ENCODE results near the gene FAM13A.
"Not testable (repeated sequence)": the region's sequence is repeated elsewhere in the genome, so short reads cannot be mapped to it uniquely, and the experiment has no call there.

FAM13A gene

GRCh38 chr4:89039730-89040338 is 17.2 kb downstream of the FAM13A start:
- no peak for DNase-seq

DNA sequence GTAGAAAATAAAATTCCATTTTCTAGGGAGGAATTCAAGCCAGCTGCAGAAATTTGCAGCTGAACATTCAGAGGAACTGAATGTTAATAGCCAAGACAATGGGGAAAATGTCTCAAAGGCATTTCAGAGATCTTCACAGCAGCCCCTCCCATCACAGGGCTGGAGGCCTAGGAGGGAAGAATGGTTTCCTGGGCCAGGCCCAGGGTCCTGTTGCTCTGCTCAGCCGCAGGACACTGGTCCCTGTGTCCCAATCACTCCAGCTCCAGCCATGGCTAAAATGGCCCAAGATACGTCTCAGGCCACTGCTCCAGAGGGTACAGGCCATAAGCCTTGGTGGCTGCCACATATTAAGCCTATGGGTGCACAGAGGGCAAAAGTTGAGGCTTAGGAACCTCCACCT is 20.4 kb downstream of the FAM13A start:
- no peak for DNase-seq

- no peak for DNase-seq
Measured at GRCh38 chr4:89031272-89031671, 25.7 kb downstream of the FAM13A start.

DNA sequence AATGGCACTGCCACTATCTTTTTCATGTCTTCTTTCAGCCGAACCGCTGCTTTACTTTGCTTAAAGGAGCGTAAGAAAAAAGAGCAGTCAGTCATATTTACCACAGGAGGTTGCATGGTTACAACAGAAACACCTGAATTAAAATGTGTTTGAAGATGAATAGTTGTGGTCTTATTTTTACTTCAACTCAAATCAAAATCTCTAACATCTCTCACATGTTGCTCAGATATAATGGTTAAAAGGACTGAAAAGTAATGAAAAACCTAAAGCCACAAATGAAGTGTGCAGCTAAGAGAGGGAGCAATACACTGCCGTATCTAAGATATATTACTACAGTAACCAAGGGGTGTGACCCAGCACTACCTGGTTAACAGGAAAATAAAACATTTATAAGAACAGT is 27.4 kb downstream of the FAM13A start:
- DNase-seq, result no peak

DNA sequence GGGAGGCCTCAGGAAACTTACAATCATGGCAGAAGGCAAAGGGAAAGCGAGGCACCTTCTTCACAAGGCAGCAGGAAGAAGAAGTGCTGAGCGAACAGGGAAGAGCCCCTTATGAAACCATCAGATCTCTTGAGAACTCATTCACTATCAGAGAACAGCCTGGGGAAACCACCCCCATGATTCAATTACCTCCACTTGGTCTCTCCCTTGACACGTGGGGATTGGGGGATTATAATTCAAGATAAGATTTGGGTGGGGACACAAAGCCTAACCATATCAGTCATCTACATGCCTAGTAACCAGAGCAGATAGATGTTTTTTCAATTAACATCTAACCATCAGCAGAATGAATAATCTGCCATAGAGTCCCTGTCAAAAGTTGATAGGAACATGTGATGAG is 30.4 kb downstream of the FAM13A start:
- no peak for DNase-seq

- DNase-seq, result no peak
Measured at GRCh38 chr4:89024051-89024675, 32.8 kb downstream of the FAM13A start.

- DNase-seq, result no peak
Measured at GRCh38 chr4:89023140-89023539, 33.8 kb downstream of the FAM13A start.

GRCh38 chr4:89022426-89023128 is 34.4 kb downstream of the FAM13A start:
- no peak for DNase-seq

DNA sequence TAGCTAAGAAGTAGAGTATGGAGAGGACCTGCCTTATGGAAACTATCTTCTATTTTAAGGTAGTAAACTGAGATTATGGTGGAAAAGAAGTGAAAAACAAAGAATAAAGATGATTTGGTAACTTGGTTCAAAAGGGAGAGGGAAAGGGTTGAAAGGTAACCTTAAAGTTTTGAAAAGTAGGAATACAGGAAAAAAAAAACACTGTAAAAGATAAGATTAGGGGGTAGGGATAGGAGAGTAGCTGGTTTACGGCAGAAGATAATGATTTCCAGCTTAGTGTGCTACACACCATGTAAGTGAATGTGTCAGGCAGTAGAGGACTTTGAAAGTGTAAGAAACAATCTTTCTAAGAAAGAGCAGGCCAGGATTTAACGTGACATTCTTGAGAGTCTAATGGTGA is 35.3 kb downstream of the FAM13A start:
- DNase-seq, result no peak

- DNase-seq, result no peak
Measured at GRCh38 chr4:89021062-89021461, 35.9 kb downstream of the FAM13A start.

GRCh38 chr4:89014897-89015296 is 42.1 kb downstream of the FAM13A start:
- not testable (repeated sequence) for DNase-seq

DNA sequence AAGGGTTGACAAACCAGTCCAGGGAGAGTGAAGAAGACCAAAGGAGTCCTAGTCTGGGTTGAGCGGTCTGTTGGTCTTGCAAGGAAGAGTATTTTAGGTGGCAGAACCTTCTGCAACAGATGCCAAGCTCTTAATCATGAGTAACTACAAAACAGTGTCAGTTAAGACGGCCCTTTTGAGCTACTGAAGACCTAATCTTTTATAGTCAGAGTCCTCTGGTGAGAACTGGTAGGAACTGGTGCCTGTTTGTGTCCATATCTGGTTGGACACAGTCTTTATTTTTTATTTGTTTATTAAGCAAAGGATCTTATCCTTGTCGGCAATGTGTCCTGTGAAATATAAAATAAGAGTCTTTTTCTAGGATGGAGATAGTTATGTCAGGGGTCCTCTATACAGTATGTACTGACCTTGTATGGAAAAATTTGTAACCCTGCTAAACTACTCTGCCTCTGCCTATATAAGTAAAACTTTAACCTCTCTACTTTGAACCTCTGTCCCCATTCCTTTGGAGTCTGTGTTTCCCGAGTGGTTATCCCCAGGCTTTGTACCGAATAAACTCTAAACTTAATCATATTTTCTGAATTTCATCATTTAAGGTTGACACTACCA is 47.1 kb downstream of the FAM13A start:
- no peak for DNase-seq

GRCh38 chr4:89009115-89009514 is 47.9 kb downstream of the FAM13A start:
- no peak for DNase-seq

GRCh38 chr4:89008166-89008565 is 48.8 kb downstream of the FAM13A start:
- DNase-seq, result no peak

GRCh38 chr4:89007338-89007939 is 49.5 kb downstream of the FAM13A start:
- no peak for DNase-seq

GRCh38 chr4:89006307-89006706 is 50.7 kb downstream of the FAM13A start:
- no peak for DNase-seq

DNA sequence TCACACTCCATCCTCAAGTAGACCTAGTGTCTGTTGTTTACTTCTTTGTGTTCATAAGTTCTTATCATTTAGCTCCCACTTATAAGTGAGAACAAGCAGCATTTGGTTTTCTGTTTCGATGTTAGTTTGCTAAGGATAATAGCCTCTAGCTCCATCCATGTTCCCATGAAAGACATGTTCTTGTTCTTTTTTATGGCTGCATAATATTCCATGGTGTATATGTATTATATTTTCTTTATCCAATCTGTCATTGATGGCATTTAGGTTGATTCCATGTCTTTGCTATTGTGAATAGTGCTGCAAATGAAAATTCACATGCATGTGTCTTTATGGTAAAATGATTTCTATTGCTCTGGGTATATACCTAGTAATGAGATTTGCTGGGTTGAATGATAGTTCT is 51.9 kb downstream of the FAM13A start:
- not testable (repeated sequence) for DNase-seq

DNA sequence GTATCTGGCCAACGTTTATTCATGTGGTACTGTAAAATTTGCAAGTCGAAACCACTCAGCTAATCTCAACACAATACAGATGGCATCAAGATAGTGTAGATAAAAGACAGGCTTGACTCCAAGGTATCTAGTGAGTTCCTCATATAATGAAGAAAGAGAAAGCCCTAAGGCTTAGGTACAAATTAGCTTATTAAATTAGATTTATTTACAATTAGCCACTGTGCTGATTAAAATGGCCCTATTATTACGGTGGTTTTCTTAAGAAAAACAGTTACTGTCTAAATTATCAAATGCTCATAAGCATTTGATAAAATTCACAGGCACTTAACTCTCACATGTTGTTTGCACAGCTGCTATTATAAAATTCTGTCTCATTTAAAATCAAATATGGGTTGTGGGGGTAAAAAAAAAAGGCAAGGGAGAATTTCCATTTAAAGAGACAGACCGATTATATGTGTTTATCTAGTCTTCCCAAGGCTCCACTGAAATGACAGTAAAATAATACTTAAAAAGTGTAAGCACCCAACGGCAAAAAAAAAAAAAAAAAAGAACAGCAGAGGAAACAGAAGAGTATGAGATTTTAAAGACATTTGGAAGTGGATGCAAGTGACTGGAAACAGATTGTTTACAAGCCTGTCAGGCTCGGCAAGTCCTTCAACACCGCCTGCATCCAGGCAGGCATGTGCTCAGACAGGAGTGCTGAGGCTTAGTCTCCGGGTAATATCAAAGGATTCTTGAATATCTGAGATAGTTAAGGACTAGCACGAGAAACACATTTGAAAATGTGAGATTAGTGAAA is 55.1 kb downstream of the FAM13A start:
- no peak for DNase-seq

DNA sequence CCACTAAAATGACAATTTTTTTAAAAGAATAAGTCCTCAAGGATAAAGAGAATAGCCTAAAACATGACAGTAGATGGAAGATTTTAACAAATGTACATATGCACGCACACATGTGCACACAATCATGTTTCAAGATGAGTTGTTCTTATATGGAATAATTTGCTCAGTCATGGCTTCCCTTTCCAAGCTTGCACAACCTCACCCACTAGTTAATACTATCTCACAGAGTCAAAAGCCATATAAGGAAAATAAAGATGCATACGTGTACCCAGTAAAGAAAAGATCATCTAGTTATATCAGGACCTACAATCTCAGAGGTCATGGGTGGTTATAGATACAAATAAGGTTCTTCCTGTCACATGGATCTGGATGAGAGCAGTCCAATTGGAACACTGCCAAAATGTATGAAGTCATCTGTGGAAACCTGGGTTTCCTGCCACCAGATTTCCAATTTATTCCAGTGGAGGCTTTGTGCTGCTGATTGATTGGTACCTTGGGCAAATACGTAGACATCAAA is 56.1 kb downstream of the FAM13A start:
- no peak for DNase-seq

- no peak for DNase-seq
Measured at GRCh38 chr4:89000382-89000781, 56.6 kb downstream of the FAM13A start.

- no peak for DNase-seq
Measured at GRCh38 chr4:88999392-88999930, 57.5 kb downstream of the FAM13A start.

- DNase-seq, result no peak
Measured at GRCh38 chr4:88998891-88999290, 58.1 kb downstream of the FAM13A start.
